Panc1 (cell line): Measurements from ENCODE around the gene MROH2A. TPM values are rescaled to one million over a fixed set of nuclear protein-coding genes. Genes with fewer than 3 reads are reported as not detected.

ENCODE experiments used
- ATAC-seq: fragments of 200-7000 bp; cut with Tn5 transposase; 2 replicates; pipeline ENCODE4 v1.9.1; 2020; ENCODE audit warnings: mild to moderate bottlenecking, moderate library complexity
- BruUV-seq: library from RNA; stranded (reverse); fragments of 400-500 nt; replicated peaks from 2 replicates; lab custom pipeline; 2021; lab: Mats Ljungman, UMichigan
- CTCF ChIA-PET: fragments of 300-600 bp; sonication (Branson Sonifier 250); formaldehyde crosslinking; loops from one replicate; lab custom pipeline; 2022; ENCODE audit warnings: antibody characterized with exemption; lab: Charles Lee
- POLR2A ChIA-PET: fragments of 300-600 bp; sonication (Branson Sonifier 250); formaldehyde crosslinking; loops from one replicate; lab custom pipeline; 2022; ENCODE audit warnings: antibody characterized with exemption; lab: Charles Lee
- DNase-seq: peaks from one replicate; pipeline ENCODE4 v3.0.0-alpha.2; 2010; ENCODE audit warnings: low read depth, low spot score
- H3K27ac ChIP-seq: 2 replicates; pipeline ENCODE4 v1.5.1; 2011; ENCODE audit warnings: mild to moderate bottlenecking, low read length, inconsistent platforms
- H3K27me3 ChIP-seq: fragments of 200-500 bp; sonication (Bioruptor generic); 2 replicates; pipeline ENCODE4 v1.6.0; 2014; ENCODE audit warnings: low read length, inconsistent platforms; ENCODE audit not compliant: control insufficient read depth, insufficient read depth
- H3K36me3 ChIP-seq: fragments of 200-500 bp; sonication (Bioruptor generic); 2 replicates; pipeline ENCODE4 v1.5.1; 2014; ENCODE audit warnings: inconsistent platforms, mild to moderate bottlenecking, low read length, moderate library complexity; ENCODE audit not compliant: control insufficient read depth, insufficient read depth
- H3K4me1 ChIP-seq: 2 replicates; pipeline ENCODE4 v1.5.1; 2011; ENCODE audit warnings: inconsistent platforms, mild to moderate bottlenecking, low read length, moderate library complexity; ENCODE audit not compliant: control insufficient read depth, insufficient read depth
- H3K4me3 ChIP-seq, 2 experiments: 2 replicates each; pipeline ENCODE4 v1.5.1; 2011 to 2012; ENCODE audit warnings: low read depth in 2 of 2, low read length in 2 of 2, mild to moderate bottlenecking in 2 of 2, inconsistent platforms in 1 of 2, moderate library complexity in 1 of 2
- H3K9me3 ChIP-seq: fragments of 200-500 bp; sonication (Bioruptor generic); 2 replicates; pipeline ENCODE4 v1.5.1; 2014; ENCODE audit warnings: low read depth, mild to moderate bottlenecking, inconsistent platforms, low read length, moderate library complexity; ENCODE audit not compliant: control insufficient read depth, insufficient read depth
- POLR2AphosphoS5 ChIP-seq: IDR thresholded peaks from 2 replicates; pipeline ENCODE4 v1.6.1; 2012; ENCODE audit warnings: mild to moderate bottlenecking, low read depth, low read length, moderate library complexity
- SIN3A ChIP-seq: IDR thresholded peaks from 2 replicates; pipeline ENCODE4 v1.6.1; 2012; ENCODE audit warnings: low read depth, mild to moderate bottlenecking, low read length, moderate library complexity, borderline replicate concordance; ENCODE audit not compliant: insufficient read depth
- TCF7L2 ChIP-seq: IDR thresholded peaks from 2 replicates; pipeline ENCODE4 v1.6.1; 2011; ENCODE audit warnings: mild to moderate bottlenecking, low read depth, low read length, inconsistent platforms
- in situ Hi-C: cut with HindIII; loops from 2 replicates; pipeline ENCODE4 v1.10.0; 2016; ENCODE audit warnings: low sequenced_read_pairs, low pct_unique_long_range_greater_than_20kb
- intact Hi-C: fragments of 100-400 bp; cut with micrococcal nuclease; formaldehyde crosslinking; loops from one replicate; pipeline ENCODE4 v1.10.0; 2022; ENCODE audit not compliant: unreplicated experiment
- total RNA-seq: library from RNA; stranded (reverse); gene quantifications from one replicate; pipeline ENCODE4 v1.2.1, GENCODE V29; 2021; ENCODE audit not compliant: unreplicated experiment
- TF ChIP-seq, protein P1 (sequence below), 2 experiments: IDR thresholded peaks; 2 replicates each; pipeline ENCODE4 v1.6.1; 2011 to 2012; ENCODE audit warnings: low read depth in 2 of 2, control low read depth in 1 of 2, low read length in 1 of 2, mild to moderate bottlenecking in 1 of 2, moderate library complexity in 1 of 2; ENCODE audit not compliant: insufficient read depth in 1 of 2
- TF ChIP-seq, protein P2 (sequence below): fragments of 450-650 bp; IDR thresholded peaks from 2 replicates; pipeline ENCODE4 v1.5.1; 2017; ENCODE audit warnings: mild to moderate bottlenecking

MROH2A gene
- total RNA-seq, 1 experiment from 2014 or later: not detected

DNA sequence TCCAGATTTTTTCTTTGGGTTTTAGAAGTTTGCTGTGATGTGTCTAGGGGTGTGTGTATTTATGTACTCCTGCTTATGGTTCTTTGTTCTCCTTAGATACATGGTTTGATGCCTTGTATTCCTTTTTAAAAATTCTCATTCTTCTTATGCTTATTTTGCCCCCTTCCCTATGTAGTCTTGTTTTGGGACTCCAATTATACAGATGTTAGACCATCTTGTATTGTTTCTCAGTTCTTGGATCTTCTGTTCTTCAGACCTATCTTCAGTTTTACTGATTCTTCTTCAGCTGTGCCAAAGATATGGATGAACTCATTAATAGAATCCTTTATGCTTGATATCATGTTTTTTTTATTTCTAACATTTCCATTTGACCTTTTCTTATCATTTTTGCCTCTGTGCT lies 104.2 kb downstream of the MROH2A start:
- H3K36me3 ChIP-seq: no peaks in the 10 kb centered on the region
- no peak overlapping the region for H3K27ac ChIP-seq
- TF ChIP-seq, protein P1, sequence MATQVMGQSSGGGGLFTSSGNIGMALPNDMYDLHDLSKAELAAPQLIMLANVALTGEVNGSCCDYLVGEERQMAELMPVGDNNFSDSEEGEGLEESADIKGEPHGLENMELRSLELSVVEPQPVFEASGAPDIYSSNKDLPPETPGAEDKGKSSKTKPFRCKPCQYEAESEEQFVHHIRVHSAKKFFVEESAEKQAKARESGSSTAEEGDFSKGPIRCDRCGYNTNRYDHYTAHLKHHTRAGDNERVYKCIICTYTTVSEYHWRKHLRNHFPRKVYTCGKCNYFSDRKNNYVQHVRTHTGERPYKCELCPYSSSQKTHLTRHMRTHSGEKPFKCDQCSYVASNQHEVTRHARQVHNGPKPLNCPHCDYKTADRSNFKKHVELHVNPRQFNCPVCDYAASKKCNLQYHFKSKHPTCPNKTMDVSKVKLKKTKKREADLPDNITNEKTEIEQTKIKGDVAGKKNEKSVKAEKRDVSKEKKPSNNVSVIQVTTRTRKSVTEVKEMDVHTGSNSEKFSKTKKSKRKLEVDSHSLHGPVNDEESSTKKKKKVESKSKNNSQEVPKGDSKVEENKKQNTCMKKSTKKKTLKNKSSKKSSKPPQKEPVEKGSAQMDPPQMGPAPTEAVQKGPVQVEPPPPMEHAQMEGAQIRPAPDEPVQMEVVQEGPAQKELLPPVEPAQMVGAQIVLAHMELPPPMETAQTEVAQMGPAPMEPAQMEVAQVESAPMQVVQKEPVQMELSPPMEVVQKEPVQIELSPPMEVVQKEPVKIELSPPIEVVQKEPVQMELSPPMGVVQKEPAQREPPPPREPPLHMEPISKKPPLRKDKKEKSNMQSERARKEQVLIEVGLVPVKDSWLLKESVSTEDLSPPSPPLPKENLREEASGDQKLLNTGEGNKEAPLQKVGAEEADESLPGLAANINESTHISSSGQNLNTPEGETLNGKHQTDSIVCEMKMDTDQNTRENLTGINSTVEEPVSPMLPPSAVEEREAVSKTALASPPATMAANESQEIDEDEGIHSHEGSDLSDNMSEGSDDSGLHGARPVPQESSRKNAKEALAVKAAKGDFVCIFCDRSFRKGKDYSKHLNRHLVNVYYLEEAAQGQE (IDR thresholded peaks at IDR 0.05; ENCODE audit: insufficient read depth in 1 of 2, low read depth in 2 of 2, low read length in 1 of 2): no peak
- TF ChIP-seq TCF7L2 (no peak), SIN3A (no peak), POLR2AphosphoS5 (no peak)
- TF ChIP-seq, protein P2, sequence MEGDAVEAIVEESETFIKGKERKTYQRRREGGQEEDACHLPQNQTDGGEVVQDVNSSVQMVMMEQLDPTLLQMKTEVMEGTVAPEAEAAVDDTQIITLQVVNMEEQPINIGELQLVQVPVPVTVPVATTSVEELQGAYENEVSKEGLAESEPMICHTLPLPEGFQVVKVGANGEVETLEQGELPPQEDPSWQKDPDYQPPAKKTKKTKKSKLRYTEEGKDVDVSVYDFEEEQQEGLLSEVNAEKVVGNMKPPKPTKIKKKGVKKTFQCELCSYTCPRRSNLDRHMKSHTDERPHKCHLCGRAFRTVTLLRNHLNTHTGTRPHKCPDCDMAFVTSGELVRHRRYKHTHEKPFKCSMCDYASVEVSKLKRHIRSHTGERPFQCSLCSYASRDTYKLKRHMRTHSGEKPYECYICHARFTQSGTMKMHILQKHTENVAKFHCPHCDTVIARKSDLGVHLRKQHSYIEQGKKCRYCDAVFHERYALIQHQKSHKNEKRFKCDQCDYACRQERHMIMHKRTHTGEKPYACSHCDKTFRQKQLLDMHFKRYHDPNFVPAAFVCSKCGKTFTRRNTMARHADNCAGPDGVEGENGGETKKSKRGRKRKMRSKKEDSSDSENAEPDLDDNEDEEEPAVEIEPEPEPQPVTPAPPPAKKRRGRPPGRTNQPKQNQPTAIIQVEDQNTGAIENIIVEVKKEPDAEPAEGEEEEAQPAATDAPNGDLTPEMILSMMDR: no peak
- DNase-seq: no peak
- POLR2A ChIA-PET: no interaction called here
- H3K9me3 ChIP-seq: peaks cover 16% of the 10 kb centered on the region; the same call in 1 of the 2 replicates
- CTCF ChIA-PET: no interaction called here
- no peak overlapping the region for H3K4me3 ChIP-seq
- H3K27me3 ChIP-seq: no peaks in the 10 kb centered on the region
- intact Hi-C loops (no loop called here), in situ Hi-C loops (no loop called here)
- no peak for ATAC-seq
- no TSS peak for BruUV-seq
- H3K4me1 ChIP-seq: no peaks in the 10 kb centered on the region

Other genes starting within 250 kb of the MROH2A start
- 26.6 TPM for gene USP40, start 211.5 kb upstream of the MROH2A start, total RNA-seq
- gene UGT1A8, start 160.7 kb upstream of the MROH2A start, total RNA-seq: 0.15 TPM
- gene UGT1A10, start 141.9 kb upstream of the MROH2A start, total RNA-seq: not detected
- gene UGT1A9, start 106.4 kb upstream of the MROH2A start, total RNA-seq: not detected
- not detected for gene UGT1A7, start 96.4 kb upstream of the MROH2A start, total RNA-seq
- gene UGT1A6, start 85.4 kb upstream of the MROH2A start, total RNA-seq: not detected
- gene UGT1A5, start 65.4 kb upstream of the MROH2A start, total RNA-seq: not detected
- not detected for gene UGT1A4, start 59.6 kb upstream of the MROH2A start, total RNA-seq
- gene UGT1A3, start 49.3 kb upstream of the MROH2A start, total RNA-seq: not detected
- not detected for gene UGT1A1, start 18.1 kb upstream of the MROH2A start, total RNA-seq
- gene HJURP, start 76.2 kb downstream of the MROH2A start, total RNA-seq: 87.0 TPM
- gene TRPM8, start 139.0 kb downstream of the MROH2A start, total RNA-seq: 3.9 TPM